Measurements from ENCODE around the gene H6PD. TPM values are rescaled to one million over a fixed set of nuclear protein-coding genes. Genes with fewer than 3 reads are reported as not detected.

H6PD gene
- total RNA-seq, 4 donors from 2014 or later: 37.3 to 65.1 (median 44.4) TPM

DNA sequence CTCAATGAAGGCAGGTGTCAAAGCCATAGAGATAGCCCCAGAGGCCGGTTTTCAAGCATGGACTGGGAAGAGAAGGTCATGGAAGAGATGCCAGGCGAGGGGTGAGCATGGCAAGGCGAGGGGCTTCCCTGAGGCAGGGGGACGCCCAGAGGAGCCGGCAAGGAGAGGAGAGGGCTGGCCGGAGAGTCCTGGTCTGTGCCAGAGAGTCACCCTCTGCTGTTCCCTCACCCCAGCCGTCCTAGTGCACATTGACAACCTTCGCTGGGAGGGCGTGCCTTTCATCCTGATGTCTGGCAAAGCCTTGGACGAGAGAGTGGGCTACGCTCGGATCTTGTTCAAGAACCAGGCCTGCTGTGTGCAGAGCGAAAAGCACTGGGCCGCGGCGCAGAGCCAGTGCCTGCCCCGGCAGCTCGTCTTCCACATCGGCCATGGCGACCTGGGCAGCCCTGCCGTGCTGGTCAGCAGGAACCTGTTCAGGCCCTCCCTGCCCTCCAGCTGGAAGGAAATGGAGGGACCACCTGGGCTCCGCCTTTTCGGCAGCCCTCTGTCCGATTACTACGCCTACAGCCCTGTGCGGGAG is 28.8 kb downstream of the H6PD start:
- in situ Hi-C loops (cut with MboI; ENCODE audit: low sequenced_read_pairs in 4 of 4) (no loop called here), intact Hi-C loops (cut with DNase I; ENCODE audit: low total_unique reads) (no loop called here)
- Histone ChIP-seq H3K9me3 (no peaks in the 10 kb centered on the region), H3K4me3 (no peak overlapping the region), H3K4me1 (peaks cover 39 to 61% of the 10 kb centered on the region in 2 donors), H3K27me3 (no peaks in the 10 kb centered on the region), H3K27ac (peak overlapping the region; percentile 64 to 86 (median 72)), H3K36me3 (peaks cover 0 to 42% of the 10 kb centered on the region in 2 donors)
- ATAC-seq: no peak
- TF ChIP-seq, protein P1, sequence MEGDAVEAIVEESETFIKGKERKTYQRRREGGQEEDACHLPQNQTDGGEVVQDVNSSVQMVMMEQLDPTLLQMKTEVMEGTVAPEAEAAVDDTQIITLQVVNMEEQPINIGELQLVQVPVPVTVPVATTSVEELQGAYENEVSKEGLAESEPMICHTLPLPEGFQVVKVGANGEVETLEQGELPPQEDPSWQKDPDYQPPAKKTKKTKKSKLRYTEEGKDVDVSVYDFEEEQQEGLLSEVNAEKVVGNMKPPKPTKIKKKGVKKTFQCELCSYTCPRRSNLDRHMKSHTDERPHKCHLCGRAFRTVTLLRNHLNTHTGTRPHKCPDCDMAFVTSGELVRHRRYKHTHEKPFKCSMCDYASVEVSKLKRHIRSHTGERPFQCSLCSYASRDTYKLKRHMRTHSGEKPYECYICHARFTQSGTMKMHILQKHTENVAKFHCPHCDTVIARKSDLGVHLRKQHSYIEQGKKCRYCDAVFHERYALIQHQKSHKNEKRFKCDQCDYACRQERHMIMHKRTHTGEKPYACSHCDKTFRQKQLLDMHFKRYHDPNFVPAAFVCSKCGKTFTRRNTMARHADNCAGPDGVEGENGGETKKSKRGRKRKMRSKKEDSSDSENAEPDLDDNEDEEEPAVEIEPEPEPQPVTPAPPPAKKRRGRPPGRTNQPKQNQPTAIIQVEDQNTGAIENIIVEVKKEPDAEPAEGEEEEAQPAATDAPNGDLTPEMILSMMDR (IDR thresholded peaks at IDR 0.05 in 4 of 5, conservative IDR thresholded peaks at IDR 0.05 in 1 of 5): no peak
- TF ChIP-seq POLR2A (IDR thresholded peaks at IDR 0.05): no peak
- DNase-seq: no peak

DNA sequence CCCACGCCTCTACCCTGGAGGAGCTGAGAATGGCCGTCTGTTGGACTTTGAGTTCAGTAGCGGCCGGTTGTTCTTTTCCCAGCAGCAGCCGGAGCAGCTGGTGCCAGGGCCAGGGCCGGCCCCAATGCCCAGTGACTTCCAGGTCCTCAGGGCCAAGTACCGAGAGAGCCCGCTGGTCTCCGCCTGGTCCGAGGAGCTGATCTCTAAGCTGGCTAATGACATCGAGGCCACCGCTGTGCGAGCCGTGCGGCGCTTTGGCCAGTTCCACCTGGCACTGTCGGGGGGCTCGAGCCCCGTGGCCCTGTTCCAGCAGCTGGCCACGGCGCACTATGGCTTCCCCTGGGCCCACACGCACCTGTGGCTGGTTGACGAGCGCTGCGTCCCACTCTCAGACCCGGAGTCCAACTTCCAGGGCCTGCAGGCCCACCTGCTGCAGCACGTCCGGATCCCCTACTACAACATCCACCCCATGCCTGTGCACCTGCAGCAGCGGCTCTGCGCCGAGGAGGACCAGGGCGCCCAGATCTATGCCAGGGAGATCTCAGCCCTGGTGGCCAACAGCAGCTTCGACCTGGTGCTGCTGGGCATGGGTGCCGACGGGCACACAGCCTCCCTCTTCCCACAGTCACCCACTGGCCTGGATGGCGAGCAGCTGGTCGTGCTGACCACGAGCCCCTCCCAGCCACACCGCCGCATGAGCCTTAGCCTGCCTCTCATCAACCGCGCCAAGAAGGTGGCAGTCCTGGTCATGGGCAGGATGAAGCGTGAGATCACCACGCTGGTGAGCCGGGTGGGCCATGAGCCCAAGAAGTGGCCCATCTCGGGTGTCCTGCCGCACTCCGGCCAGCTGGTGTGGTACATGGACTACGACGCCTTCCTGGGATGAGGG is 29.7 kb downstream of the H6PD start:
- Histone ChIP-seq H3K4me3 (no peak overlapping the region), H3K4me1 (peaks cover 39 to 53% of the 10 kb centered on the region in 2 donors), H3K36me3 (peaks cover 0 to 42% of the 10 kb centered on the region in 2 donors), H3K27me3 (no peaks in the 10 kb centered on the region), H3K27ac (peak overlapping the region; percentile 64 to 86 (median 72)), H3K9me3 (no peaks in the 10 kb centered on the region)
- TF ChIP-seq, protein P1 (IDR thresholded peaks at IDR 0.05 in 4 of 5, conservative IDR thresholded peaks at IDR 0.05 in 1 of 5): no peak
- TF ChIP-seq POLR2A (IDR thresholded peaks at IDR 0.05): no peak
- intact Hi-C loops (cut with DNase I; ENCODE audit: low total_unique reads): no loop called here
- ATAC-seq (no peak), DNase-seq (peak in 1 of 2 donors; percentile 55)
- in situ Hi-C loops (cut with MboI; ENCODE audit: low sequenced_read_pairs in 4 of 4): no loop called here

DNA sequence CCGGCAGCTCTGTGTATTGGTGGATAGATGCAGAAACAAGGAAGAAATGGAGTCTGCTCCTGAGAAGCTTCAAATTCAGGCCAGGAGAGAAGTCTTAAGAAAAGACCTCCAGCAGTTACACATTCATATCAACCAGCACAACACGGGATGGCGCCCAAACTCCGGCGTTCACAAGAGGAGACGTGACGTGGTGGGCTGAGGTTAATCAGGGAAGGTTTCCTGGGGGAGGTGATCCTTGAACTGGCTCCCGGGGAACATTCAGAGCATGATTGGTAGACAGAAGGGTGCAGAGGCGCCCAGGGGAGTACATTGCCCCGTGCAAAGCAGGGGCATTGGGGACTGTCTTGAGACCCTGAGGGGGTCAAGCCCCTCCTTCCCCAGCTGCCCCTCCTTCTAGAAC is 30.5 kb downstream of the H6PD start:
- in situ Hi-C loops (cut with MboI; ENCODE audit: low sequenced_read_pairs in 4 of 4): no loop called here
- intact Hi-C loops (cut with DNase I; ENCODE audit: low total_unique reads): no loop called here
- Histone ChIP-seq H3K9me3 (no peaks in the 10 kb centered on the region), H3K27me3 (no peaks in the 10 kb centered on the region), H3K36me3 (peaks cover 0 to 42% of the 10 kb centered on the region in 2 donors), H3K4me3 (no peak overlapping the region), H3K27ac (peak overlapping the region; percentile 64 to 86 (median 72)), H3K4me1 (peaks cover 41 to 53% of the 10 kb centered on the region in 2 donors)
- no peak for DNase-seq
- TF ChIP-seq, protein P1 (IDR thresholded peaks at IDR 0.05 in 4 of 5, conservative IDR thresholded peaks at IDR 0.05 in 1 of 5): no peak
- TF ChIP-seq POLR2A (IDR thresholded peaks at IDR 0.05): no peak
- ATAC-seq: no peak

DNA sequence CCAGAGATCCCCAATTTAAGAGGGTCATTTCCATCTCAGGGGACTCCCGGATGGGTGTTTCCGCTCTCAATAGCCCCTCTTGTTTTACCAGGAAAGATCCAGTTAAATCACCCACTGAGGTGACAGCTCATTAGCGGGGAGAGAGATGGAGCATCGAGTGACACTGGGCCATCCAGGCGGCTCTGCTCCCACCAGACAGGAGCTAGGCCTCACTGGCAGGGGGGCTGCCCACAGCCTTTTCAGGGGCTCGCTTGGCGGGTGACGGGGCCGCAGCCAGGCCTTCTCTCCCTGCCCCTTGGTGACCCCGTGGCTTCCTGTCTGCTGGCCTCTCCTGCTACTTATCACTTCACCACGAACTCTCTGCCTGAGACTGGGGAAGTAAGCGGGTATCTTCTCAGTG is 31.4 kb downstream of the H6PD start:
- no peak for DNase-seq
- Histone ChIP-seq H3K4me3 (no peak overlapping the region), H3K27ac (peak overlapping the region; percentile 45 to 67 (median 64)), H3K27me3 (no peaks in the 10 kb centered on the region), H3K4me1 (peaks cover 42 to 55% of the 10 kb centered on the region in 2 donors), H3K9me3 (no peaks in the 10 kb centered on the region), H3K36me3 (peaks cover 0 to 42% of the 10 kb centered on the region in 2 donors)
- TF ChIP-seq, protein P1 (IDR thresholded peaks at IDR 0.05 in 4 of 5, conservative IDR thresholded peaks at IDR 0.05 in 1 of 5): no peak
- no peak for TF ChIP-seq POLR2A (IDR thresholded peaks at IDR 0.05)
- in situ Hi-C loops (cut with MboI; ENCODE audit: low sequenced_read_pairs in 4 of 4) (no loop called here), intact Hi-C loops (cut with DNase I; ENCODE audit: low total_unique reads) (no loop called here)
- no peak for ATAC-seq

Data from gastrocnemius medialis (tissue), 4 donors.